NK-92 (cell line): Measurements from ENCODE around the gene CDK11B.
"Not testable (repeated sequence)": the region's sequence is repeated elsewhere in the genome, so short reads cannot be mapped to it uniquely, and the experiment has no call there.

ENCODE experiments used
- DNase-seq: peaks from one replicate; lab custom pipeline; 2025; ENCODE audit not compliant: unreplicated experiment; lab: John Stamatoyannopoulos, UW

Gene CDK11B

GRCh38 chr1:1683104-1683905 lies 24.5 kb upstream of the CDK11B start:
- no peak for DNase-seq

GRCh38 chr1:1680912-1681273 lies 22.1 kb upstream of the CDK11B start:
- no peak for DNase-seq

- DNase-seq, result no peak
These were observed 21.5 kb upstream of the CDK11B start for GRCh38 chr1:1680031-1680911.

- no peak for DNase-seq
These were observed 20.0 kb upstream of the CDK11B start for GRCh38 chr1:1678581-1679380.

- no peak for DNase-seq
These were observed 19.1 kb upstream of the CDK11B start for GRCh38 chr1:1677718-1678580.

GRCh38 chr1:1676087-1676486 lies 17.3 kb upstream of the CDK11B start:
- DNase-seq, result not testable (repeated sequence)

- DNase-seq, result not testable (repeated sequence)
These were observed 16.4 kb upstream of the CDK11B start for GRCh38 chr1:1675218-1675617.

GRCh38 chr1:1674806-1675205 lies 16.0 kb upstream of the CDK11B start:
- not testable (repeated sequence) for DNase-seq

- no peak for DNase-seq
These were observed 13.6 kb upstream of the CDK11B start for GRCh38 chr1:1672181-1672965.

- no peak for DNase-seq
These were observed 12.7 kb upstream of the CDK11B start for GRCh38 chr1:1671365-1672119.

GRCh38 chr1:1670866-1671265 lies 12.1 kb upstream of the CDK11B start:
- no peak for DNase-seq

GRCh38 chr1:1669468-1670440 lies 10.9 kb upstream of the CDK11B start:
- no peak for DNase-seq

- no peak for DNase-seq
These were observed 7.7 kb upstream of the CDK11B start for GRCh38 chr1:1666526-1666925.

GRCh38 chr1:1665815-1666251 lies 7.0 kb upstream of the CDK11B start:
- no peak for DNase-seq

- no peak for DNase-seq
These were observed 6.4 kb upstream of the CDK11B start for GRCh38 chr1:1664941-1665814.

GRCh38 chr1:1664318-1664717 lies 5.5 kb upstream of the CDK11B start:
- DNase-seq, result not testable (repeated sequence)
